H1 (cell line): Measurements from ENCODE around the gene GALT. TPM values are rescaled to one million over a fixed set of nuclear protein-coding genes. Genes with fewer than 3 reads are reported as not detected.

ENCODE experiments used
- CHD7 ChIP-seq: fragments of 300-600 bp; sonication (generic); IDR thresholded peaks from 2 replicates; pipeline ENCODE4 v1.7.1; 2012; ENCODE audit warnings: low read length, moderate library complexity, mild to moderate bottlenecking, inconsistent platforms; ENCODE audit not compliant: insufficient replicate concordance
- polyA plus RNA-seq, 7 experiments: library from polyadenylated mRNA; depleted of rRNA in 3 of 7; stranded (reverse) in 5 of 7; unstranded in 2 of 7; fragments of >200 nt in 5 of 7; fragments of 200-250 nt in 2 of 7; gene quantifications; 1 replicate in 5 of 7; 2 replicates in 1 of 7; 4 replicates in 1 of 7; pipeline versions ENCODE4 v1.2.1 to v1.2.3, GENCODE V29; 2011 to 2013; ENCODE audit warnings: missing spikeins in 2 of 7, mixed read lengths in 2 of 7
- total RNA-seq: library from RNA; stranded (reverse); fragmentation: NEBNext Ultra II Directional; extraction: Animal tissue kit (Norgen Biotek cat#: 25700); gene quantifications from 2 replicates; pipeline ENCODE4 v1.2.1, GENCODE V29; 2021

GALT gene
- total and polyA plus RNA-seq, 2 of the 8 experiments (the other 6 are each of a cell fraction or from before 2014, with no cell fraction given) = 21.9 to 50.6 TPM

GRCh38 chr9:34615132-34615531, 31.3 kb upstream of the GALT start (continued):
- TF ChIP-seq CHD7 = no peak
